ENCODE data around the gene USF1. TPM values are rescaled to one million over a fixed set of nuclear protein-coding genes. Genes with fewer than 3 reads are reported as not detected.

USF1 gene, protein sequence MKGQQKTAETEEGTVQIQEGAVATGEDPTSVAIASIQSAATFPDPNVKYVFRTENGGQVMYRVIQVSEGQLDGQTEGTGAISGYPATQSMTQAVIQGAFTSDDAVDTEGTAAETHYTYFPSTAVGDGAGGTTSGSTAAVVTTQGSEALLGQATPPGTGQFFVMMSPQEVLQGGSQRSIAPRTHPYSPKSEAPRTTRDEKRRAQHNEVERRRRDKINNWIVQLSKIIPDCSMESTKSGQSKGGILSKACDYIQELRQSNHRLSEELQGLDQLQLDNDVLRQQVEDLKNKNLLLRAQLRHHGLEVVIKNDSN
- polyA plus RNA-seq (2013, experiment 1 of 4) = 83.4 TPM
- 73.6 TPM for polyA plus RNA-seq (2013, experiment 2 of 4)
- 62.7 TPM for polyA plus RNA-seq (2013, experiment 3 of 4)
- polyA plus RNA-seq (2013, experiment 4 of 4) = 62.8 TPM

- peaks cover 13% of the 10 kb centered on the region for H3K27me3 ChIP-seq (ENCODE audit: control insufficient read depth, insufficient read depth, low read length, poor library complexity, severe bottlenecking)
- H3K36me3 ChIP-seq (ENCODE audit: control insufficient read depth, insufficient read depth, low read length) = peaks cover 7% of the 10 kb centered on the region
- no peaks in the 10 kb centered on the region for H3K9me3 ChIP-seq (ENCODE audit: control insufficient read depth, low read length)
- peak within 1 kb of the TSS; percentile 64 for H3K4me3 ChIP-seq (ENCODE audit: insufficient read depth, low read depth, low read length)
- peak within 1 kb of the TSS; percentile 96 for H3K27ac ChIP-seq (ENCODE audit: insufficient read depth, low read depth, low read length, poor library complexity, severe bottlenecking)
- H3K4me1 ChIP-seq (ENCODE audit: control insufficient read depth, insufficient read depth, low read length) = peaks cover 6% of the 10 kb centered on the region
- WGBS, 2 experiments = 1% methylated on average over 29 of the region's 29 CpGs
These were observed at the start of gene USF1 for GRCh38 chr1:161045736-161046604. Gene USF1, minus strand, starts transcription at chr1:161045977. Its CDS starts 2,702 bp downstream, at chr1:161043275.

GRCh38 chr1:161095230-161095629 is 49.5 kb upstream of the USF1 start:
- H3K9me3 ChIP-seq (ENCODE audit: control insufficient read depth, low read length) = no peaks in the 10 kb centered on the region
- H3K27me3 ChIP-seq (ENCODE audit: control insufficient read depth, insufficient read depth, low read length, poor library complexity, severe bottlenecking) = no peaks in the 10 kb centered on the region
- no peaks in the 10 kb centered on the region for H3K4me1 ChIP-seq (ENCODE audit: control insufficient read depth, insufficient read depth, low read length)
- peaks cover 3% of the 10 kb centered on the region for H3K36me3 ChIP-seq (ENCODE audit: control insufficient read depth, insufficient read depth, low read length)
- WGBS, 2 experiments = 91 to 93% methylated on average over 6 of the region's 6 CpGs
- H3K4me3 ChIP-seq (ENCODE audit: insufficient read depth, low read depth, low read length) = no peak overlapping the region
- no peak overlapping the region for H3K27ac ChIP-seq (ENCODE audit: insufficient read depth, low read depth, low read length, poor library complexity, severe bottlenecking)

GRCh38 chr1:161094481-161094880 is 48.7 kb upstream of the USF1 start:
- no peak overlapping the region for H3K4me3 ChIP-seq (ENCODE audit: insufficient read depth, low read depth, low read length)
- H3K27me3 ChIP-seq (ENCODE audit: control insufficient read depth, insufficient read depth, low read length, poor library complexity, severe bottlenecking) = no peaks in the 10 kb centered on the region
- no peaks in the 10 kb centered on the region for H3K36me3 ChIP-seq (ENCODE audit: control insufficient read depth, insufficient read depth, low read length)
- 93 to 97% methylated on average over 7 to 14 of the region's 14 CpGs for WGBS, 2 experiments
- no peaks in the 10 kb centered on the region for H3K9me3 ChIP-seq (ENCODE audit: control insufficient read depth, low read length)
- H3K27ac ChIP-seq (ENCODE audit: insufficient read depth, low read depth, low read length, poor library complexity, severe bottlenecking) = no peak overlapping the region
- H3K4me1 ChIP-seq (ENCODE audit: control insufficient read depth, insufficient read depth, low read length) = no peaks in the 10 kb centered on the region

DNA sequence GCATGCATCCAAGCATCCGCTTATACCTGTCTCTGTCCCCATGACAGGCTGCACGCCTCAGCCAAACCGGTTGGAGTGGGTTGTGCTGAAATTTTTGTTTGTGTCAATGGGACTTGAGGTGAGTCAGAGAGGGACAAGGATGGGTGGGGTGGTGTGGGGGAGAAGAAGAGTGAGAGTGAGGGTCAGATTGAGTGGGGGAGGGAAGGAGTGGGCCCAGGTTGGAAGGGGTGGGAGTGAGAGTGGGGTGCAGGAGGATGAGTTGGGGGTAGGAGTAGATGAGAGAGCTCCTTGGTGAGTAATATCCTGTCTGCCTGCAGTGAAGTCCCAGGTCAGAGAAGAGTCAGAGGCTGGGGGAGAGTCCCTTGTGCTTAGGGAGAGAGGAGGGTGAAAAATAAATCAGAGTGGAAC is 46.8 kb upstream of the USF1 start:
- no peaks in the 10 kb centered on the region for H3K27me3 ChIP-seq (ENCODE audit: control insufficient read depth, insufficient read depth, low read length, poor library complexity, severe bottlenecking)
- no peaks in the 10 kb centered on the region for H3K9me3 ChIP-seq (ENCODE audit: control insufficient read depth, low read length)
- H3K4me3 ChIP-seq (ENCODE audit: insufficient read depth, low read depth, low read length) = no peak overlapping the region
- no peak overlapping the region for H3K27ac ChIP-seq (ENCODE audit: insufficient read depth, low read depth, low read length, poor library complexity, severe bottlenecking)
- no peaks in the 10 kb centered on the region for H3K4me1 ChIP-seq (ENCODE audit: control insufficient read depth, insufficient read depth, low read length)
- no peaks in the 10 kb centered on the region for H3K36me3 ChIP-seq (ENCODE audit: control insufficient read depth, insufficient read depth, low read length)
- 82 to 88% methylated on average over 3 of the region's 3 CpGs for WGBS, 2 experiments

DNA sequence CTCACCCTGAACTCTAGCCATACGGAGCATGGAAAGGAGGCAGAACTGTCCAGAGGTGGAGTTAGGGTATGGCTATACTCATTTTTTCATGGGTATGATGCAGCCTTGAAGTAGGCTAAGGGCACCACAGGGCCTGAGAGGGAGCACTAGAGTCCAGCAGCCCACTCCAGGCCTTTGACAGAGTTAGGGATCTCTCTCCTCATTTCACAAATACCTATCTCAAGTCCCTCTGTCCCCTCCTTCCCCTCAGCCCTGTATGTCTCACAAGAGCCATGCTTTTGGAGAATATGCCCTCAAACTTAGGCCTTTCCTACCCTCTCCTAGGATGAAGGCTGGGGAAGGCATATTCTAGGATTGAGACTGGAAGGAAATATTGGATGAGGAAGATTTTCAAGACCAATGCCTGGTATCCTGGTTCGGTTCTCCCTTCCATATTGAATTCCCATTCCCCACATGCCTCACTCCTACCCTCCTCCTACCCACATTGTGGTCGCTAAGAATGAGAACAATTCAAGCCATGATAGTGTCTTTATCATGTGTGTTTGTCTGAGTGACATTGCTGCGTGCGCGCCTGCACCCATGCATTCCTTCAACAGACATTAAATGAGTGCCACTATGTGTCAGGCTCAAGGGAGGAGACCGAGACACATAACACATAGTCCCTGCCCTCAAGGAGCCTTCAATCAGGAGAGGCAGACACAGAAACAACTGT is 46.2 kb upstream of the USF1 start:
- H3K36me3 ChIP-seq (ENCODE audit: control insufficient read depth, insufficient read depth, low read length) = no peaks in the 10 kb centered on the region
- H3K4me3 ChIP-seq (ENCODE audit: insufficient read depth, low read depth, low read length) = no peak overlapping the region
- no peaks in the 10 kb centered on the region for H3K27me3 ChIP-seq (ENCODE audit: control insufficient read depth, insufficient read depth, low read length, poor library complexity, severe bottlenecking)
- H3K4me1 ChIP-seq (ENCODE audit: control insufficient read depth, insufficient read depth, low read length) = no peaks in the 10 kb centered on the region
- H3K9me3 ChIP-seq (ENCODE audit: control insufficient read depth, low read length) = no peaks in the 10 kb centered on the region
- 93 to 94% methylated on average over 7 of the region's 7 CpGs for WGBS, 2 experiments
- no peak overlapping the region for H3K27ac ChIP-seq (ENCODE audit: insufficient read depth, low read depth, low read length, poor library complexity, severe bottlenecking)

GRCh38 chr1:161091093-161091492 is 45.3 kb upstream of the USF1 start:
- Histone ChIP-seq H3K27ac (ENCODE audit: insufficient read depth, low read depth, low read length, poor library complexity, severe bottlenecking) (no peak overlapping the region), H3K36me3 (ENCODE audit: control insufficient read depth, insufficient read depth, low read length) (no peaks in the 10 kb centered on the region), H3K4me1 (ENCODE audit: control insufficient read depth, insufficient read depth, low read length) (no peaks in the 10 kb centered on the region), H3K9me3 (ENCODE audit: control insufficient read depth, low read length) (no peaks in the 10 kb centered on the region), H3K27me3 (ENCODE audit: control insufficient read depth, insufficient read depth, low read length, poor library complexity, severe bottlenecking) (no peaks in the 10 kb centered on the region), H3K4me3 (ENCODE audit: insufficient read depth, low read depth, low read length) (no peak overlapping the region)
- WGBS, 2 experiments = 93 to 94% methylated on average over 5 of the region's 5 CpGs

DNA sequence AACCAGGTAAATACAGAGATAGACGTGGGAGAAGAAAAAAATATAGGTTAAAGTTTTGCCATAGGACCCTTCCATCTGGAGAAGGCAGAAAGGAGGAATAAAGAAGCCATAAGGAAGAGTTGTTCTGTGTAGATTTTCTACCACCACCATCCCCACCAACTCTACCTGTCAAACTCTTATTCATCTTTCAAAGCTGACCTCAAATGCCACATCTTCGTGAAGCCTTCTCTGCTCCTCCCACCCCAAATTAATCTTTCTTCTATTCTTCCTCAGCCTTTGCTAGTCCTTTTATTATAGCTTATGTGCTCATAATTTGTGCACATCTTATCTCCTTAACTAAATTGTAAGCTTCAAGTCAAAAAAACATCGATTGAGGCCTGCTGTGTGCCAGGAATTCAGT is 44.8 kb upstream of the USF1 start:
- no peaks in the 10 kb centered on the region for H3K27me3 ChIP-seq (ENCODE audit: control insufficient read depth, insufficient read depth, low read length, poor library complexity, severe bottlenecking)
- WGBS, 2 experiments = 75 to 93% methylated on average over 3 of the region's 3 CpGs

DNA sequence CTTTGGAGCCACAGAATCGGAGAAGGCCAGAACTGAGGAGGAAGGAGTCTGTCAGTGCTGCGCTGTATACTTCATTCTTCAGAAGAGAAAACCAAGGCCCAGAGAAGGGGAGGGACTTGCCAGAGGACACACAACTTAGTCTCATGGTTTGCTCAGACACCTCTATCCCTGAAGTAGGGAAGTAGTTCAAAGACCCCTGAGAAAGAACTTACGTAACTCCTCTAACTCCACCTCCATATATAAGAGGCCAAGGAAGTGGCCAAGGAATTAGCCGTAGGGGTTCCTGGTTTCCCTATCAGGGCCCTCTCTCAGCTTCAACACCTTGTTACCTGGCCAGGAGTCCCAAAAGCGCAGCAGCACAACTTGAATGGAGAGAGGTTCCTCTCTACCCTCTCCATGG is 44.2 kb upstream of the USF1 start:
- Histone ChIP-seq H3K27me3 (ENCODE audit: control insufficient read depth, insufficient read depth, low read length, poor library complexity, severe bottlenecking) (no peaks in the 10 kb centered on the region), H3K4me1 (ENCODE audit: control insufficient read depth, insufficient read depth, low read length) (peaks cover 5% of the 10 kb centered on the region), H3K9me3 (ENCODE audit: control insufficient read depth, low read length) (no peaks in the 10 kb centered on the region), H3K4me3 (ENCODE audit: insufficient read depth, low read depth, low read length) (no peak overlapping the region), H3K36me3 (ENCODE audit: control insufficient read depth, insufficient read depth, low read length) (no peaks in the 10 kb centered on the region), H3K27ac (ENCODE audit: insufficient read depth, low read depth, low read length, poor library complexity, severe bottlenecking) (no peak overlapping the region)
- WGBS, 2 experiments = 94 to 96% methylated on average over 5 of the region's 5 CpGs

More for the DNA sequence above, 44.8 kb upstream of the USF1 start:
- no peaks in the 10 kb centered on the region for H3K4me1 ChIP-seq (ENCODE audit: control insufficient read depth, insufficient read depth, low read length)
- H3K9me3 ChIP-seq (ENCODE audit: control insufficient read depth, low read length) = no peaks in the 10 kb centered on the region
- H3K27ac ChIP-seq (ENCODE audit: insufficient read depth, low read depth, low read length, poor library complexity, severe bottlenecking) = no peak overlapping the region
- no peak overlapping the region for H3K4me3 ChIP-seq (ENCODE audit: insufficient read depth, low read depth, low read length)
- H3K36me3 ChIP-seq (ENCODE audit: control insufficient read depth, insufficient read depth, low read length) = no peaks in the 10 kb centered on the region

- H3K27ac ChIP-seq (ENCODE audit: insufficient read depth, low read depth, low read length, poor library complexity, severe bottlenecking) = no peak within 1 kb of the TSS
- WGBS, 2 experiments = 84 to 85% methylated on average over 22 of the region's 22 CpGs
- no peaks in the 10 kb centered on the region for H3K27me3 ChIP-seq (ENCODE audit: control insufficient read depth, insufficient read depth, low read length, poor library complexity, severe bottlenecking)
- no peaks in the 10 kb centered on the region for H3K36me3 ChIP-seq (ENCODE audit: control insufficient read depth, insufficient read depth, low read length)
- H3K4me1 ChIP-seq (ENCODE audit: control insufficient read depth, insufficient read depth, low read length) = peaks cover 5% of the 10 kb centered on the region
- H3K9me3 ChIP-seq (ENCODE audit: control insufficient read depth, low read length) = no peaks in the 10 kb centered on the region
- no peak within 1 kb of the TSS for H3K4me3 ChIP-seq (ENCODE audit: insufficient read depth, low read depth, low read length)
These were observed 43.6 kb upstream of the USF1 start, which contains the start of gene NECTIN4 for GRCh38 chr1:161089251-161089924. Gene NECTIN4, minus strand, starts transcription at chr1:161089558. Its CDS starts 262 bp downstream, at chr1:161089296.
